Small intestine (tissue), 7 donors: Measurements from ENCODE around the gene COLGALT1. TPM values are rescaled to one million over a fixed set of nuclear protein-coding genes. Genes with fewer than 3 reads are reported as not detected.

Experiments used
- DNase-seq, 2 donors: peaks; one replicate each; pipeline versions ENCODE4 v3.0.0 to v3.0.0-alpha.2; 2013
- FAIRE-seq: peaks from 2 replicates; lab custom pipeline; 2012; peaks lifted over from hg19 to GRCh38; lab: Jason Lieb, UNC
- H3K27ac ChIP-seq, 3 donors: one replicate each; pipeline ENCODE4 v1.5.1; 2013; ENCODE audit warnings: low read length in 2 of 3, mild to moderate bottlenecking in 2 of 3, control low read depth in 1 of 3, inconsistent platforms in 1 of 3, low read depth in 1 of 3, moderate library complexity in 1 of 3
- H3K27me3 ChIP-seq, 3 donors: one replicate each; pipeline ENCODE4 v1.6.1; 2013; ENCODE audit warnings: low read length in 3 of 3, inconsistent platforms in 1 of 3; ENCODE audit not compliant: control insufficient read depth in 3 of 3, insufficient read depth in 3 of 3
- H3K36me3 ChIP-seq, 3 donors: one replicate each; pipeline ENCODE4 v1.6.1; 2013; ENCODE audit warnings: low read length in 3 of 3, inconsistent platforms in 1 of 3, low read depth in 1 of 3, mild to moderate bottlenecking in 1 of 3, moderate library complexity in 1 of 3; ENCODE audit not compliant: control insufficient read depth in 3 of 3, insufficient read depth in 2 of 3
- H3K4me1 ChIP-seq, 3 donors: one replicate each; pipeline ENCODE4 v1.6.1; 2013; ENCODE audit warnings: low read length in 2 of 3, inconsistent platforms in 1 of 3, low read depth in 1 of 3, mild to moderate bottlenecking in 1 of 3, moderate library complexity in 1 of 3; ENCODE audit not compliant: control insufficient read depth in 3 of 3, insufficient read depth in 2 of 3
- H3K4me3 ChIP-seq, 3 donors: one replicate each; pipeline ENCODE4 v1.5.1; 2013; ENCODE audit warnings: low read length in 3 of 3, control low read depth in 1 of 3, inconsistent platforms in 1 of 3, low read depth in 1 of 3, mild to moderate bottlenecking in 1 of 3, moderate library complexity in 1 of 3
- H3K9me3 ChIP-seq, 2 donors: one replicate each; pipeline ENCODE4 v1.6.1; 2013; ENCODE audit warnings: low read depth in 1 of 2, low read length in 1 of 2; ENCODE audit not compliant: control insufficient read depth in 2 of 2, insufficient read depth in 1 of 2
- WGBS, 3 donors: extraction: QIAGEN DNeasy Blood & Tissue Kit; methylation state at CpG; one replicate each; pipeline ENCODE4 v1.1.7; 2013; 5-methylcytosine and 5-hydroxymethylcytosine counted together
- polyA plus RNA-seq, 4 donors: library from polyadenylated mRNA; stranded (reverse) in 3 of 4; unstranded in 1 of 4; fragments of 200-250 nt in 3 of 4; fragments of 120-200 nt in 1 of 4; gene quantifications; one replicate each; pipeline versions ENCODE4 v1.2.1 to v1.2.3, GENCODE V29; 2013
- donor health status: healthy with polysubstance abuse.
- donor health status: control.
- donor health status: control.
- donor health status: Bipolar disorder and iron deficiency.
- donor health status: healthy.

COLGALT1 gene
- polyA plus RNA-seq, 4 donors, result 21.0 to 49.1 (median 31.6) TPM

DNA sequence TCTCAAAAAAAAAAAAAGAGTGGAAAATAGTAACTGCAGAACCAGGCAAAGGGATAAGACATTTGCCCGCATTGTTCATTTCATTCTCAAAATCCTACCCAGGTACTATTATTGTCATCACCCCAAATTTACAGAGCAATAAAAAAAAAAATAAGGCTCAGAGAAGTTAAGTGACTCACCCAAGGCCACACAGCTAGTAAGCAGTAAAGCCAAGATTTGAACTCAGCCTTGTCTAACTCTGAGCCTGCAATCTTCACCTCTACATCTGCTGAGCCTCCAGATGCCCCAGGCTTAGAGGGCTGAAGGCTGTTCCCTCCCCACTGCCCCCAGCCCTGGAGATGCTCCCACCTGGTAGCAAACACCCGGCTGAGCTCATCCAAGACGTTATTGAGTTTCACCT is 71.7 kb downstream of the COLGALT1 start:
- Histone ChIP-seq H3K27me3 (peaks cover 0 to 3% (median 0%) of the 10 kb centered on the region in 3 donors), H3K36me3 (no peaks in the 10 kb centered on the region), H3K27ac (no peak overlapping the region), H3K9me3 (peaks cover 0 to 3% of the 10 kb centered on the region in 2 donors), H3K4me1 (no peaks in the 10 kb centered on the region), H3K4me3 (no peak overlapping the region)
- FAIRE-seq, result no peak
- WGBS, 3 donors, result 76 to 91% (median 85%) methylated on average over 3 of the region's 3 CpGs
- no peak for DNase-seq

DNA sequence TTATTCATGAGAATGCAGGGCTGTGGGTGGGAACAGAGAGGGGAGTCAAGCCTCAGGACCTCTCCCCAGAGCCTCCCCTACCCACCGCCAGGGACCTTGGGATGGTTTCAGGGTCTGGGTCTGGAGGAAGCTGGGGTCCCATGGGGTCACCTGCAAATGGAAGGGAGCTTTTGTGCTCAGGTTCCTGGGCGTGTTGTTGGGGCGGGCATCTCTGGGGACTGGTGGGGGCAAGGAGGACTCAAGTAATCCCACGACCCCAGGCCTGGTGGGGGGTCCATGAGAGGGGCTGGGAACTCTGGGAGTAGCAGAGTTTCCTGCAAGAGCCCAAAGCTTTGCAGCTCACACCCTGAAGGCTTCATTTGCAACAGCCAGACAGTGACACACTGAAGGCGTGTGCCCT is 72.5 kb downstream of the COLGALT1 start:
- FAIRE-seq, result no peak
- H3K36me3 ChIP-seq, result no peaks in the 10 kb centered on the region
- no peak for DNase-seq
- H3K4me1 ChIP-seq, result no peaks in the 10 kb centered on the region
- peaks cover 0 to 3% (median 0%) of the 10 kb centered on the region in 3 donors for H3K27me3 ChIP-seq
- no peak overlapping the region for H3K4me3 ChIP-seq
- no peaks in the 10 kb centered on the region for H3K9me3 ChIP-seq
- 70 to 83% (median 73%) methylated on average over 4 to 5 of the region's 5 CpGs for WGBS, 3 donors
- H3K27ac ChIP-seq, result no peak overlapping the region

DNA sequence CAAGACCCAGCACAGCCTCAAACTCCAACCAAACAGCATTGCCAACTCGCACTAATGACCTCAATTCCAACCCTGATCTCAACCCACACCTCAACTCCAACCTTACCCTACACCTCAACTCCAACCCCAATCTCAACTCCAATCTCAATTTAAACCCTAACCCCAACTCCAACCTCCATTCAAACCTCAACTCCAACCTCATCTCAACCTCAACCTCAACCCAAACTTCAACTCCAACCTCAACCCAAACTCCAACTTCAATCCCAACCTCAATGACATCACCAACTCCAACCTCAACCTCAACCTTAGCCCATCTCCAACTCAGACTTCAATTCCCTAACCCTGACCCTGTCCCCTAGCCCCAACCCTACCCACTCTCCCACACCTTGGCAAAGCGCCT is 74.3 kb downstream of the COLGALT1 start:
- no peaks in the 10 kb centered on the region for H3K9me3 ChIP-seq
- no peaks in the 10 kb centered on the region for H3K36me3 ChIP-seq
- 85 to 89% (median 86%) methylated on average over 2 of the region's 2 CpGs for WGBS, 3 donors
- H3K27ac ChIP-seq, result no peak overlapping the region
- H3K4me3 ChIP-seq, result no peak overlapping the region
- DNase-seq (no peak), FAIRE-seq (no peak)
- peaks cover 0 to 3% (median 0%) of the 10 kb centered on the region in 3 donors for H3K27me3 ChIP-seq
- H3K4me1 ChIP-seq, result no peaks in the 10 kb centered on the region

DNA sequence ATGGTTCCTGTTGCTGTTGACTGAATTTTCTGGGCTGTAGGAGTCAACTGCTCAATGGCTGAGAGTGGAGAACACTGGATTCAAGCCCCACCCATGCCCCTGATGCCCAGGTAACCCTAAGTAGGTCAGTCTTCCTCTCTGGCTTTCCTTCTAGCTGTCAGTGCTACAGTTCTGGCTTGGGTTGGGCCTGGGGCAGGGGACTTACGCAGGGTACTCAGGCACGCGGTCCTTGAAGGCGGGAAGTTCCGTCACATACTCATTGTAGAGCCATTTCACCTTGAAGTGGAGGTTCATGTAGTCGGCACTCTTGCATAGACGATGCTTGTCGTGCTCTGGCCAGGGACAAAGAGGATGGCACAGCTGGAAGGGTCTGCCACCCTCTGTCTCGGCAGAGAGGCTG is 77.1 kb downstream of the COLGALT1 start:
- 87 to 90% (median 87%) methylated on average over 9 of the region's 9 CpGs for WGBS, 3 donors
- Histone ChIP-seq H3K27me3 (peaks cover 0 to 3% (median 0%) of the 10 kb centered on the region in 3 donors), H3K36me3 (no peaks in the 10 kb centered on the region), H3K9me3 (no peaks in the 10 kb centered on the region), H3K4me3 (no peak overlapping the region), H3K27ac (no peak overlapping the region), H3K4me1 (no peaks in the 10 kb centered on the region)
- DNase-seq, result no peak
- no peak for FAIRE-seq

Other genes starting within 250 kb of the COLGALT1 start
- gene MRPL34, start 249.8 kb upstream of the COLGALT1 start, polyA plus RNA-seq, result 100 to 1,000 TPM in 3 of 4 donors, 10 to 100 TPM in 1; 49.0 to 404 (median 278) TPM
- gene DDA1, start 246.1 kb upstream of the COLGALT1 start, polyA plus RNA-seq, result 10 to 100 TPM; 29.4 to 57.5 (median 48.9) TPM
- 1 to 10 TPM; 1.9 to 5.1 (median 3.9) TPM for gene ANO8, start 220.8 kb upstream of the COLGALT1 start, polyA plus RNA-seq
- 10 to 100 TPM in 2 of 4 donors, 1 to 10 TPM in 2; 9.2 to 18.5 (median 10.9) TPM for gene GTPBP3, start 218.1 kb upstream of the COLGALT1 start, polyA plus RNA-seq
- gene PLVAP, start 178.3 kb upstream of the COLGALT1 start, polyA plus RNA-seq, result 100 to 1,000 TPM in 1 of 4 donors, 10 to 100 TPM in 1, 1 to 10 TPM in 2; 2.2 to 115 (median 19.4) TPM
- under 1 TPM in 2 of 4 donors, not detected in 2; 0.07 to 0.24 TPM for gene CCDC194, start 161.5 kb upstream of the COLGALT1 start, polyA plus RNA-seq
- gene BST2, start 150.0 kb upstream of the COLGALT1 start, polyA plus RNA-seq, result 100 to 1,000 TPM in 1 of 4 donors, 10 to 100 TPM in 2, 1 to 10 TPM in 1; 4.5 to 128 (median 40.2) TPM
- gene MVB12A, start 135.6 kb upstream of the COLGALT1 start, polyA plus RNA-seq, result 100 to 1,000 TPM in 1 of 4 donors, 10 to 100 TPM in 3; 57.5 to 117 (median 78.1) TPM
- gene TMEM221, start 107.0 kb upstream of the COLGALT1 start, polyA plus RNA-seq, result under 1 TPM in 2 of 4 donors, not detected in 2; 0.07 to 0.43 TPM
- gene NXNL1, start 94.7 kb upstream of the COLGALT1 start, polyA plus RNA-seq, result not detected
- 1 to 10 TPM in 3 of 4 donors, under 1 TPM in 1; 0.22 to 5.5 (median 3.1) TPM for gene SLC27A1, start 85.1 kb upstream of the COLGALT1 start, polyA plus RNA-seq
- 100 to 1,000 TPM in 2 of 4 donors, 10 to 100 TPM in 2; 87.3 to 116 (median 105) TPM for gene PGLS, start 44.0 kb upstream of the COLGALT1 start, polyA plus RNA-seq
- gene UNC13A, start 132.7 kb downstream of the COLGALT1 start, polyA plus RNA-seq, result 1 to 10 TPM in 1 of 4 donors, under 1 TPM in 1, not detected in 2; 0.78 to 1.1 TPM
- gene MAP1S, start 163.8 kb downstream of the COLGALT1 start, polyA plus RNA-seq, result 10 to 100 TPM; 18.0 to 26.4 (median 21.9) TPM
- 1 to 10 TPM; 1.4 to 3.1 (median 2.2) TPM for gene FCHO1, start 195.8 kb downstream of the COLGALT1 start, polyA plus RNA-seq
- gene B3GNT3, start 239.5 kb downstream of the COLGALT1 start, polyA plus RNA-seq, result 10 to 100 TPM; 32.0 to 86.5 (median 41.2) TPM